Small intestine (tissue), 7 donors: ENCODE measurements around the gene CABLES1. TPM values are rescaled to one million over a fixed set of nuclear protein-coding genes. Genes with fewer than 3 reads are reported as not detected.

Source experiments
- DNase-seq, 2 donors: peaks; one replicate each; pipeline versions ENCODE4 v3.0.0 to v3.0.0-alpha.2; 2013
- FAIRE-seq: peaks from 2 replicates; lab custom pipeline; 2012; peaks lifted over from hg19 to GRCh38; lab: Jason Lieb, UNC
- H3K27ac ChIP-seq, 3 donors: one replicate each; pipeline ENCODE4 v1.5.1; 2013; ENCODE audit warnings: low read length in 2 of 3, mild to moderate bottlenecking in 2 of 3, control low read depth in 1 of 3, inconsistent platforms in 1 of 3, low read depth in 1 of 3, moderate library complexity in 1 of 3
- H3K27me3 ChIP-seq, 3 donors: one replicate each; pipeline ENCODE4 v1.6.1; 2013; ENCODE audit warnings: low read length in 3 of 3, inconsistent platforms in 1 of 3; ENCODE audit not compliant: control insufficient read depth in 3 of 3, insufficient read depth in 3 of 3
- H3K36me3 ChIP-seq, 3 donors: one replicate each; pipeline ENCODE4 v1.6.1; 2013; ENCODE audit warnings: low read length in 3 of 3, inconsistent platforms in 1 of 3, low read depth in 1 of 3, mild to moderate bottlenecking in 1 of 3, moderate library complexity in 1 of 3; ENCODE audit not compliant: control insufficient read depth in 3 of 3, insufficient read depth in 2 of 3
- H3K4me1 ChIP-seq, 3 donors: one replicate each; pipeline ENCODE4 v1.6.1; 2013; ENCODE audit warnings: low read length in 2 of 3, inconsistent platforms in 1 of 3, low read depth in 1 of 3, mild to moderate bottlenecking in 1 of 3, moderate library complexity in 1 of 3; ENCODE audit not compliant: control insufficient read depth in 3 of 3, insufficient read depth in 2 of 3
- H3K4me3 ChIP-seq, 3 donors: one replicate each; pipeline ENCODE4 v1.5.1; 2013; ENCODE audit warnings: low read length in 3 of 3, control low read depth in 1 of 3, inconsistent platforms in 1 of 3, low read depth in 1 of 3, mild to moderate bottlenecking in 1 of 3, moderate library complexity in 1 of 3
- H3K9me3 ChIP-seq, 2 donors: one replicate each; pipeline ENCODE4 v1.6.1; 2013; ENCODE audit warnings: low read depth in 1 of 2, low read length in 1 of 2; ENCODE audit not compliant: control insufficient read depth in 2 of 2, insufficient read depth in 1 of 2
- WGBS, 3 donors: extraction: QIAGEN DNeasy Blood & Tissue Kit; methylation state at CpG; one replicate each; pipeline ENCODE4 v1.1.7; 2013; 5-methylcytosine and 5-hydroxymethylcytosine counted together
- polyA plus RNA-seq, 4 donors: library from polyadenylated mRNA; stranded (reverse) in 3 of 4; unstranded in 1 of 4; fragments of 200-250 nt in 3 of 4; fragments of 120-200 nt in 1 of 4; gene quantifications; one replicate each; pipeline versions ENCODE4 v1.2.1 to v1.2.3, GENCODE V29; 2013
- donor health status: healthy with polysubstance abuse.
- donor health status: control.
- donor health status: control.
- donor health status: Bipolar disorder and iron deficiency.
- donor health status: healthy.

The CABLES1 gene
- polyA plus RNA-seq, 4 donors = 6.9 to 11.7 (median 8.5) TPM

DNA sequence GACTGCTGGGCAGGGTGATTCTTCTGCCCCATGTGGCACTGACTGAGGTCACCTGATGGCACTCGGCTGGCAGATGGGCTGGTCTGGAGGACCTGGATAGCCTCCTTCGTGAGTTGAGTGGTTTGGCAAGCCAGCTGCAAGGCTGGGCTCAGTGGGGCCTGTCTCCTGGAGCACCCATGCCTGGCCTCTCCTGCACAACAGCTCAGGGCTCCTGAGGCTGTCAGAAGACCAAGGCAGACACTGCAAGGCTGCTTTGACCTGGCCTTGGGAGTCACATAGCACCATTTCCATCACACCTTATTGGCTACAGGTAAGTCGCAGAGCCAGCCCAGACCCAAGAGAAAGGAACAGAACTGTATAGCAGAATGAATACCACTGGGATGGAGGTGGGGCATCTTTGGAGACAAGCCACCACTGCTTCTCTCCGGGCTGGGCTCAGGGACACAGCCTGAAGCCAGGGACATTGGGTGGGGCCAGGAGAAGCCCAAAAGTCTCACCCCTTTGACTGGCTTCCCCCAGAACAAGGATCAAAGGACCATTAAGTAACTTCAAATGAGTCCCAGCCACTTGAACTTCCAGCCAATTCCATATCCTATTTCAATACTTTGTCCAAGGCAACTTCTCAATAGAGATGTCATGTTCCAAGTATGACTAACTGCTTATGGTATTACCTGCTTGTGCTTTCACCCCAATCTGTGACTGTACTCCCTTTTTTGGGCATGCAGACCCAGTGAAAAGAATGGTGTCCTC, 156.3 kb downstream of the CABLES1 start:
- 86 to 92% (median 87%) methylated on average over 4 of the region's 4 CpGs for WGBS, 3 donors
- peaks cover 0 to 6% (median 0%) of the 10 kb centered on the region in 3 donors for H3K36me3 ChIP-seq
- no peaks in the 10 kb centered on the region for H3K4me1 ChIP-seq
- H3K9me3 ChIP-seq = no peaks in the 10 kb centered on the region
- DNase-seq = no peak
- H3K4me3 ChIP-seq = no peak overlapping the region
- H3K27me3 ChIP-seq = no peaks in the 10 kb centered on the region
- no peak for FAIRE-seq
- H3K27ac ChIP-seq = no peak overlapping the region

DNA sequence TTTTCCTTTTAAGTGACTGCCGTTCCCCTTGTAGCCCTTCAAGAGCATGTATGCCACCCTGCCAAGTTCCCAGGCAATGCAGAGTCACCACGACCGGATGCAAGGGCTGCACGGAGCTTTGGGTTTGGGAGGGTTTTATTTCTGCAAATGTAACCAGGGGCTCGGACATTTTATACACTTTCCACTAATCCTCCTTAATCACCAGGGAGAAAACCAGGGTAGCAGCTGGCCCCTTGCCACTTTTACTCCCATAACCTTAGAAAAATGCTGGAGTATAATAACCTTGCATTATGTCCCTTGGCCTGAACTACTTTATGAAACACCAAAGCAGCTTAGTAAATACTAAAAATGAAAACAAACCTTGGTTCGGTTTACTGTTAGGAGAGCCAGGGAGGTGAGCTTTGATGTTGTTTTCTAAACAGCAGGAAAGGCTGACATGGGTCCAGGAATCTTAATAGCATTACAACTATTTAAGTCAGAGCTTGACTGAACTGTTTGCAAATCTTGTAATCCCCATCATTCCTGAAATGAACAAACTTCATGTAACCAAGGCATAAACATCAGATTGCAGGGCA, 165.0 kb downstream of the CABLES1 start:
- Histone ChIP-seq H3K4me1 (peaks cover 0 to 10% (median 0%) of the 10 kb centered on the region in 3 donors), H3K9me3 (no peaks in the 10 kb centered on the region), H3K27me3 (no peaks in the 10 kb centered on the region), H3K4me3 (no peak overlapping the region), H3K36me3 (peaks cover 0 to 16% (median 3%) of the 10 kb centered on the region in 3 donors), H3K27ac (no peak overlapping the region)
- no peak for DNase-seq
- WGBS, 3 donors = 78 to 90% (median 82%) methylated on average over 6 of the region's 6 CpGs
- FAIRE-seq = no peak

DNA sequence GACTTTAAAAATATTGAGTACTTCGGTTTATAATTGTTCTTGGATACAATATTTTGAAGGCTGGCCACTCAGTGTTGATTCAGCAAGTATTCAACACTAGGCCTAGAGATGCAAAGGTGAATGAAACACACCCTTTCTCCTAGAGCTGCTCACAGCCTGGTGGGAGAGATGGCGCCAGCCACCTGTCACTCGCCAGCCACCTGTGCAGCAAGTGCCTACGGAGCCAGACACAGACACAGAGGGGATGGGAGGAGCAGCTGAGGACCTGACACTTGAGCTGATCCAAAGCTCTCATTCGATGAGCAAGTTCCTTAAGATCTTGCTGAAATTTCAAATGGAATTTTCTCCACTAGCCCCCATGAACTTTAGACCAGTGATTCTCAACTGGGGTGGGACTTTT, 166.7 kb downstream of the CABLES1 start:
- Histone ChIP-seq H3K9me3 (no peaks in the 10 kb centered on the region), H3K27me3 (no peaks in the 10 kb centered on the region), H3K27ac (no peak overlapping the region), H3K4me3 (no peak overlapping the region), H3K36me3 (peaks cover 0 to 17% (median 3%) of the 10 kb centered on the region in 3 donors), H3K4me1 (peaks cover 0 to 10% (median 0%) of the 10 kb centered on the region in 3 donors)
- peak; percentile 41 to 49 for DNase-seq
- WGBS, 3 donors = 51 to 86% (median 81%) methylated on average over 5 of the region's 5 CpGs
- FAIRE-seq = no peak

DNA sequence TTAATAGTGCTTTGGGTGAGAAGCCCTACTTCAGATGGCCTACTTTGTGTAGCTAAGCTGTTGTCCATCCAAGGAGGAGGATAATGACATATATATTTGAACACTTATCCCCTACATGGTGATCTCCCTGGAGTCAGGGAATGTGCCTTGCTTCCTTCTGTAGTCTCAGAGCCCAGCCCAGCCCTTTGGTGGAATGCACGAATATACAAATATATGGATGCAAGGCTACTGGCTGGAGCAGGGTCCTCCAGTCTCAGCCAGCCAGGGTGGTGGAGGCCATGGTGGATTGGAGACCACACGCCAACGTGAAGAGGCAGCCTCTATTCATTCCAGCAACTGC, 167.2 kb downstream of the CABLES1 start:
- WGBS, 3 donors = 83 to 93% (median 91%) methylated on average over 3 of the region's 3 CpGs

DNA sequence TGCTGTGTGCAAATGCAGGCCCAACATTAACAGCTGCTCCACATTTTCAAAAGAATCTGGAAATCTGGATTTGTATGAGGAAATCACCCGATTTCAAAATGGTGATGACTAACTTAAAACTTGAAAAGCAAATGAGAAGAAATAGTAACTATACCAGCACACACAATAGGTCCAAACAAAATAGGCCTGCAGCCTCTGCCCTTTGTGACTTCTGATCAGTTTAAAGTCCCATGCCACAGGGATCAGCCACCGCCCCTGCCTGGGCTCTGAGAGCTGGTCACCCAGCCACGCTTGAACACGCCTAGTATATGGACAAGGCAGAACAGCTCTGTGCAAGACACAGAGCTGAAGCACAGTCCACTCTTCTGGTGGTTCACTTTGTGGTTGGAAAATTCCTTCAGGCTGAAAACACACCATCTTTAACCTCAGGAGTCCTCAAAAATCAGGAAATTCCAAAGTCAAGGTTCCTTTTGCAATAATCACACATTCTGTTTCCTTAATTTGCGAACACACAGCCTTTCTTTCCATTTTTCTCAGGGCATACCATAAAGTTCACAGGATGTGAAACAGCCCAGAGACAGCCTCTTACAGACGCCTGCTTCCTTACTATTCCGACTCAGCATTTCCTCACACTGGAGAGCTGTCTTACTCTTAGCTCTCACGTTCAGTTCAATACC, 167.7 kb downstream of the CABLES1 start:
- Histone ChIP-seq H3K27ac (peak overlapping the region in 1 of 3 donors; percentile 38), H3K9me3 (no peaks in the 10 kb centered on the region), H3K36me3 (peaks cover 0 to 7% (median 3%) of the 10 kb centered on the region in 3 donors), H3K4me1 (peaks cover 0 to 10% (median 2%) of the 10 kb centered on the region in 3 donors), H3K4me3 (no peak overlapping the region), H3K27me3 (no peaks in the 10 kb centered on the region)
- WGBS, 3 donors = 74 to 80% (median 78%) methylated on average over 8 of the region's 8 CpGs
- DNase-seq (peak in 1 of 2 donors; percentile 76), FAIRE-seq (no peak)

More for the DNA sequence above, 167.2 kb downstream of the CABLES1 start:
- no peaks in the 10 kb centered on the region for H3K27me3 ChIP-seq
- H3K4me3 ChIP-seq = no peak overlapping the region
- H3K4me1 ChIP-seq = peaks cover 0 to 10% (median 0%) of the 10 kb centered on the region in 3 donors
- H3K9me3 ChIP-seq = no peaks in the 10 kb centered on the region
- peaks cover 0 to 12% (median 3%) of the 10 kb centered on the region in 3 donors for H3K36me3 ChIP-seq
- no peak overlapping the region for H3K27ac ChIP-seq
- DNase-seq (no peak), FAIRE-seq (no peak)

DNA sequence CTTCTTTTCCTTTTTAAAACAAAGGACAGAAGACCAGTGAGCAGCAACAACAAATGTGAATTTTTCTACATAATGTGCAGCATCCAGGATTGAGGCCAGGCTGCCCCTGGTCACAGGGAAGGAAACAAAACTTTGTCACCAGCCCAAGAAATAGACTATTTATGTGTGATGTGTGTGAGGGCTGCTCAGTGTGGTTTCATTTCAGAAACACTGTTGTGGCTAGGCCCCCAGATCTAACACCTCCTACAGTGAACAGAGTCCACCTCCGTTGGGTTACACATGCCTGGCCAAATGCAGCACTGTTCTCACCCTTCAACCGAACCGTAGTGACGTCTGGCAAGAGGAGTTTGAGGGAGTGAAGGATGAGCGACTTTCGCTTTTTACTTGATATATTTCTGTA, 171.5 kb downstream of the CABLES1 start:
- FAIRE-seq (no peak), DNase-seq (no peak)
- no peaks in the 10 kb centered on the region for H3K27me3 ChIP-seq
- peaks cover 0 to 5% (median 0%) of the 10 kb centered on the region in 3 donors for H3K36me3 ChIP-seq
- H3K4me3 ChIP-seq = no peak overlapping the region
- 73 to 79% (median 74%) methylated on average over 6 of the region's 6 CpGs for WGBS, 3 donors
- H3K9me3 ChIP-seq = no peaks in the 10 kb centered on the region
- peaks cover 0 to 10% (median 4%) of the 10 kb centered on the region in 3 donors for H3K4me1 ChIP-seq
- no peak overlapping the region for H3K27ac ChIP-seq

DNA sequence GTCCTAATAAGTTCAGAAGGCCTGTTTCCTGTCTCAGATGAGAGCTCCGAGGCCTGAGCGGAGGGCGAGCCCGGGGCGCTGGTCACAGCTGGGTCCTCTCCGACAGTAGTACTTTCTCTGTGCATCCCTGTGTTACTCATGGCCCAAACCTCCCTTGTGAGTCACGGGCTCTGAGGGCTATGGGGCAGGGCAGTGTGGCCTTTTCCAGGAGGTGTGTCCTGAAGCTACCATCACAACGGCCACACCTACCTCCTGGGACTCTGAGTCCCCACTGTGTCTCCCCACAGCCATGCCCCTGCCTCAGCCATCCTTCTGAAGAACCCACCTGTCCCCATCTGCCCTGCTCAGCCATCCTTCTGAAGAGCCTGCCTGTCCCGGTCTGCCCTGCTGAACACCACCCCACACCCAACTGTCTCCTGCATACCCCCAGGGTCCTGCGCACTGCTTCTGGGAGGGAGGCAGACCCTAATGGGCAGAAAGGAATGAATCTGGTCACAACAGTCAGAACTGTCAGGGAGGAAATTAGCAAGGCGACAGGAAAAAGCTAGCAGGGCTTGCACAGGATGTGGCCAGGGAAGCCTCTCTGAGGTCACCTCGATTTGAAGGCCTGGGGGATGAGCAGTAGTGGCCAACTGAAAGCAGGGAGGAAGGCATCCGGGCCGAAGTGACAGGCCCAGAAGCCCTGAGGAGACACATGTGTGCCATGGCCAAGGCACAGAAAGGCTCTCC, 172.4 kb downstream of the CABLES1 start:
- DNase-seq (no peak), FAIRE-seq (no peak)
- Histone ChIP-seq H3K9me3 (no peaks in the 10 kb centered on the region), H3K27me3 (no peaks in the 10 kb centered on the region), H3K4me1 (peaks cover 0 to 7% (median 4%) of the 10 kb centered on the region in 3 donors), H3K4me3 (no peak overlapping the region), H3K27ac (peak overlapping the region in 1 of 3 donors; percentile 51), H3K36me3 (peaks cover 0 to 5% (median 0%) of the 10 kb centered on the region in 3 donors)
- 74 to 87% (median 78%) methylated on average over 14 of the region's 14 CpGs for WGBS, 3 donors
